PC-3 (cell line): ENCODE data around the gene DYNC1LI1.

ENCODE experiments used
- CTCF ChIP-seq: fragments of 300-600 bp; sonication (generic); conservative IDR thresholded peaks from 2 replicates; pipeline ENCODE4 v1.5.1; 2017; ENCODE audit warnings: antibody characterized with exemption, low read depth, mild to moderate bottlenecking, low read length
- EZH2 ChIP-seq: fragments of 300-600 bp; sonication (generic); IDR thresholded peaks from one replicate; pipeline ENCODE4 v1.6.1; 2017; ENCODE audit warnings: antibody characterized with exemption, mild to moderate bottlenecking, low read length; ENCODE audit not compliant: unreplicated experiment
- EZH2phosphoT487 ChIP-seq: fragments of 300-600 bp; sonication (generic); IDR thresholded peaks from 2 replicates; pipeline ENCODE4 v1.6.1; 2018; ENCODE audit warnings: mild to moderate bottlenecking, antibody characterized with exemption, low read length, borderline replicate concordance

- no peak for TF ChIP-seq CTCF
- no peak for TF ChIP-seq EZH2phosphoT487
- TF ChIP-seq EZH2, result no peak
These were observed 15.7 kb upstream of the DYNC1LI1 start for GRCh38 chr3:32586356-32586755.
